ENCODE results near the gene VGLL4. TPM values are rescaled to one million over a fixed set of nuclear protein-coding genes. Genes with fewer than 3 reads are reported as not detected.

VGLL4 gene
- total RNA-seq, 2 experiments from 2014 or later, result 54.4 to 60.2 TPM

DNA sequence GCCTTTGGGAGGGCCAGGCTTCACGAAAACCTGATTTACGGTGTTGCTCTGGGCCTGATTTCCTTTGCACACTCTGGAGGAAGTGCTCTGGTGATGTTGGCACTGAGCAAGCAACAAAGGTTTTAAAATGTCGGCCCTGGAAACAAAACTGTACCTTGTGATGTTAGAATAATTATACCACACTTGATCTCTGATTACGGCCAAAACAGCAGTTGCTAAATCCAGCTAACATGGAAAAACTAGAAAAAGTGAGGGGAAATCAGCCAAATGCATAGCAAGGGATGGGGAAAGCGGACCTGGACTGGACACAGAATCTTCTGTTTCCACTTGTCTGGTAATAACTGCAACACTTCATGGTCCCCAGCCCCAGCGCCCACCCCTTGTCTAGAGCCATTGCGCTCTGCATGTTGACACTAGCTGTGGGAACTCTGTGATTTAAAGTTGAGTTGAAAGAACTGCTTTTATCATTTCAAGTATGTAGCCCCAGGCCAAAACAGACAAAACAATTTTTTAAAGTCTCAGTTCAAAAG lies 120.1 kb downstream of the VGLL4 start:
- TF ChIP-seq, protein P1, sequence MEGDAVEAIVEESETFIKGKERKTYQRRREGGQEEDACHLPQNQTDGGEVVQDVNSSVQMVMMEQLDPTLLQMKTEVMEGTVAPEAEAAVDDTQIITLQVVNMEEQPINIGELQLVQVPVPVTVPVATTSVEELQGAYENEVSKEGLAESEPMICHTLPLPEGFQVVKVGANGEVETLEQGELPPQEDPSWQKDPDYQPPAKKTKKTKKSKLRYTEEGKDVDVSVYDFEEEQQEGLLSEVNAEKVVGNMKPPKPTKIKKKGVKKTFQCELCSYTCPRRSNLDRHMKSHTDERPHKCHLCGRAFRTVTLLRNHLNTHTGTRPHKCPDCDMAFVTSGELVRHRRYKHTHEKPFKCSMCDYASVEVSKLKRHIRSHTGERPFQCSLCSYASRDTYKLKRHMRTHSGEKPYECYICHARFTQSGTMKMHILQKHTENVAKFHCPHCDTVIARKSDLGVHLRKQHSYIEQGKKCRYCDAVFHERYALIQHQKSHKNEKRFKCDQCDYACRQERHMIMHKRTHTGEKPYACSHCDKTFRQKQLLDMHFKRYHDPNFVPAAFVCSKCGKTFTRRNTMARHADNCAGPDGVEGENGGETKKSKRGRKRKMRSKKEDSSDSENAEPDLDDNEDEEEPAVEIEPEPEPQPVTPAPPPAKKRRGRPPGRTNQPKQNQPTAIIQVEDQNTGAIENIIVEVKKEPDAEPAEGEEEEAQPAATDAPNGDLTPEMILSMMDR (IDR thresholded peaks at IDR 0.05), result no peak
- intact Hi-C loops (cut with micrococcal nuclease), result no loop called here
- Mint-ChIP-seq H3K4me1 (ENCODE audit: low read depth) (peaks cover 3% of the 10 kb centered on the region), H3K27me3 (no peaks in the 10 kb centered on the region), H3K36me3 (ENCODE audit: low read depth) (peaks cover 7% of the 10 kb centered on the region), H3K9me3 (no peaks in the 10 kb centered on the region), H3K27ac (no peak overlapping the region), H3K4me3 (no peak overlapping the region)
- DNase-seq (no peak), ATAC-seq (no peak)
- POLR2A ChIA-PET, result no interaction called here
- CTCF ChIA-PET, result no interaction called here

DNA sequence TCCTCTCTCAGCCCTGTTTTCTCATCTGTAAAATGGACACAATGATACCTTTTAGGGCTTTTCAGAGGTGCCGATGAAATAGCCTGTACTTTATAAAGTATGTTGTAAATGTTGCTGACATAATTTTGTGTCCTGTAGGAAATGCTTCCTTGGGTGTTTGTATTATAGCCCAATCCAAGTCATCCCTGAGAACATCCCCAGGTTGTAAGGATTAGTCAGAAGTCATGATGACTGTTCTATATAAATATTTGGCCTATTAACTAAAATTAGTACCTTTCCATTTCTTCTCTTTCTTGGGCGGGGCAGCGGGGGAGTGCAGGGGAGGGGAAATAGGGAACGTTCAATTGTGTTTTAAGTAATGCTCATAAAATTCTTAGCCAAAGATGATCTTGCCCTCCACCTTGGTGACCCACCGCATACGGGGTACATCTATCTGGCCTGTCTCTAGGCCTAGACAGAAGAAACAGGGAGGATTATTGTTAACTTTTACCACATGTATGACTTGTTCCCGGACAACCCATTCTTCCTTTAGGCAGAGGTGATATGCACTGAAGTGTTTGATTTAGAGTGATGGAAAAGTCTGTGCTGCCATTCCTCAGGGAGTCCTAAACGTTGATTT lies 120.7 kb downstream of the VGLL4 start:
- Mint-ChIP-seq H3K27ac (no peak overlapping the region), H3K27me3 (no peaks in the 10 kb centered on the region)

DNA sequence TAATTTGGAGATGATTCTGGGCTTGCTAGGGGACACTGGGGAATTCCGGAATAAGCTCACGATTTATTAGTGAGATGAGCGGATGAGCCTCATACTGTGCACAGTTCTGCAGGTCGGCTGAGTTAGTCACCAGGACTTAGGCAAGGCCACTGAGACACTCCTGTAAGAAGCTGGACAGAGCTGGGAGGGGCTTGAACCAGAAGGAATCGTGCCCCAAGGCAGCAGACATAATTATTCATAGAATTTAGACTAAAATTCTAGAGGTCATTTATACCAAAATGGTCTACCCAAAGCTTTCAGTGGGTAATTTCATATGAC lies 121.4 kb downstream of the VGLL4 start:
- Mint-ChIP-seq H3K4me1 (ENCODE audit: low read depth) (peaks cover 3% of the 10 kb centered on the region), H3K36me3 (ENCODE audit: low read depth) (peaks cover 6% of the 10 kb centered on the region), H3K27ac (no peak overlapping the region), H3K27me3 (no peaks in the 10 kb centered on the region), H3K9me3 (no peaks in the 10 kb centered on the region), H3K4me3 (no peak overlapping the region)
- TF ChIP-seq, protein P1 (IDR thresholded peaks at IDR 0.05), result no peak
- ChIA-PET CTCF (no interaction called here), POLR2A (interaction anchor here (1.4 kb wide), 1 partner anchor 10 kb away, joined by 3 read pairs; no protein-coding TSS in a partner anchor)
- ATAC-seq (no peak), DNase-seq (no peak)
- intact Hi-C loops (cut with micrococcal nuclease), result no loop called here

More for the DNA sequence above, 120.7 kb downstream of the VGLL4 start:
- TF ChIP-seq, protein P1 (IDR thresholded peaks at IDR 0.05), result no peak
- DNase-seq (no peak), ATAC-seq (no peak)
- intact Hi-C loops (cut with micrococcal nuclease), result no loop called here
- Mint-ChIP-seq H3K4me3 (no peak overlapping the region), H3K9me3 (no peaks in the 10 kb centered on the region), H3K36me3 (ENCODE audit: low read depth) (peaks cover 7% of the 10 kb centered on the region), H3K4me1 (ENCODE audit: low read depth) (peaks cover 3% of the 10 kb centered on the region)
- CTCF ChIA-PET, result no interaction called here
- POLR2A ChIA-PET, result interaction anchor here (1.4 kb wide), 1 partner anchor 9 kb away, joined by 3 read pairs; no protein-coding TSS in a partner anchor

DNA sequence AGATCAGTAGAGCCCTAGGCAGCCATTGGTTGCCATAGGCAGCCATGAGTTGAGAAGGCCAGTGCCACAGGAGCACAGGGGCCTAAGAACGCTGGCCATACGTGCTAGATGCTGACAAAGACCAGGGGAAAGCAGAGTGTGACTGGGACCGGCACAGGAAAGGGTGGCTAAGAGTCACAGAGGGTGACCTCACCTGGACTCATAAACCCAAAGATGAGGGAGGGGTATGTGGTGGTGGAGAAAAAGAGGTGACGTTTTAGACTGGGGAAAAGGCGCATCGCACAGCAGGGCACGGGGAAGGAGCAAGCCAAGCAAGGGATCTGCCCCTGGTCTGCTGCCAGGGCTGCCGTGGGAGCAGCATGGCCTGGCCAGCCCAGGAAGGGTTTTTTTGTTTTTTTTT lies 122.5 kb downstream of the VGLL4 start:
- CTCF ChIA-PET, result no interaction called here
- Mint-ChIP-seq H3K9me3 (no peaks in the 10 kb centered on the region), H3K36me3 (ENCODE audit: low read depth) (peaks cover 2% of the 10 kb centered on the region), H3K4me1 (ENCODE audit: low read depth) (peaks cover 3% of the 10 kb centered on the region), H3K27ac (no peak overlapping the region), H3K4me3 (no peak overlapping the region), H3K27me3 (no peaks in the 10 kb centered on the region)
- TF ChIP-seq, protein P1 (IDR thresholded peaks at IDR 0.05), result no peak
- POLR2A ChIA-PET, result no interaction called here
- intact Hi-C loops (cut with micrococcal nuclease), result no loop called here
- DNase-seq (no peak), ATAC-seq (no peak)

DNA sequence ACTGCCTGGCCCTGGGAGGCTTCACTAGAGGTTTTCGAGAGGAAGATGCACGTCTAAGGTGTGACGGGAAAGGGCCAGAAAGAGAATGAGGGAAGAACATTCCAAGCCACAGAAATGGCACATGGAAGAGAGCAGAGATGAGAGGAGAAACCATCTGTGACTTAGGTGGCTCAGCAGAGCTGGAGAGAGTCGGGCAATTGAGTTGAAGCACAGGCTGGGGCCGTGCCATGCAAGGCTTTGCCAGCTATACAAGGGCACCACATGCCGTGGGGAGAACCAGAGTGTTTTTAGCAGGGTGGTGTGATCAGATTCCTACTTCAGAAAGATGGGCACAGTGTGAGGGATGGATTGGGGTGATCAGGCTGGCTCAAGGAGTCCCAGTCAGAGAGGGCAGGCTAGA lies 126.1 kb downstream of the VGLL4 start:
- Mint-ChIP-seq H3K4me1 (ENCODE audit: low read depth) (peaks cover 3% of the 10 kb centered on the region), H3K4me3 (no peak overlapping the region), H3K9me3 (no peaks in the 10 kb centered on the region), H3K27ac (no peak overlapping the region), H3K36me3 (ENCODE audit: low read depth) (no peaks in the 10 kb centered on the region), H3K27me3 (no peaks in the 10 kb centered on the region)
- CTCF ChIA-PET, result interaction anchor here (0.7 kb wide), 1 partner anchor 17 kb away, joined by 3 read pairs; no protein-coding TSS in a partner anchor
- TF ChIP-seq, protein P1 (IDR thresholded peaks at IDR 0.05), result no peak
- intact Hi-C loops (cut with micrococcal nuclease), result no loop called here
- ATAC-seq (no peak), DNase-seq (no peak)
- POLR2A ChIA-PET, result no interaction called here

Data from activated CD8-positive, alpha-beta T cell treated with anti-CD3 and anti-CD28 coated beads for 36 hours (primary cell).